GM21447 (cell line): ENCODE data around the gene ZC3H18.

Source experiments
- ATAC-seq: cut with Tn5 transposase; IDR thresholded peaks from one replicate; pipeline ENCODE4 v1.9.1; 2021; ENCODE audit not compliant: unreplicated experiment

The ZC3H18 gene

DNA sequence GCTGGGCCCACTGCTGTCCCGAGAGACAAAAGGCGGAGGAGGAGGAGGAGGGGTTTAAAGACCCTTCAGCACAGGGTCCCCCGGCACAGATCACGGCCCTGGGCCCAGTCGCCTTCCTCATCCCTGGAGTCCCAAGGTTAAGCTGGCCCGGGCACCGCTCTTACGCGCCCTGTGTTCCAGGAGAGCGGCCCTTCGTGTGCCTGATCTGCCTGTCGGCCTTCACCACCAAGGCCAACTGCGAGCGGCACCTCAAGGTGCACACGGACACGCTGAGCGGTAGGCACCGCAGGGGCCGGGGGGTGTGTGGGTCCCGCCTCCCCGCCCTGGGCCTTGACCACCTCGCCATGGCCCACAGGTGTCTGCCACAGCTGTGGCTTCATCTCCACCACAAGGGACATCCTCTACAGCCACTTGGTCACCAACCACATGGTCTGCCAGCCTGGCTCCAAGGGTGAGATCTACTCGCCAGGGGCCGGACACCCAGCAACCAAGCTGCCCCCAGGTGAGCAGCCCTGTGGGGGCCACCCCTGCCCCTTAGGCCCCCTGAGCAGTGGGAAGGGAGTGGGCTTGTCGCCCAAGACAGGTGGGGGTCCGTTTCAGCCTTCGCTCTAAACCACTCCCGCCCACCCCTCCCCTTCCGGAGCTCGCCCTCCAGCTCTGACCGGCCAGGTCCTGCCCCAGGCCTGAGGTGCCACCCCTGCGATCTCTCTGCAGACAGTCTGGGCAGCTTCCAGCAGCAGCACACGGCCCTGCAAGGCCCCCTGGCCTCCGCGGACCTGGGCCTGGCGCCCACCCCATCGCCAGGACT lies 37.6 kb upstream of the ZC3H18 start:
- no peak for ATAC-seq

DNA sequence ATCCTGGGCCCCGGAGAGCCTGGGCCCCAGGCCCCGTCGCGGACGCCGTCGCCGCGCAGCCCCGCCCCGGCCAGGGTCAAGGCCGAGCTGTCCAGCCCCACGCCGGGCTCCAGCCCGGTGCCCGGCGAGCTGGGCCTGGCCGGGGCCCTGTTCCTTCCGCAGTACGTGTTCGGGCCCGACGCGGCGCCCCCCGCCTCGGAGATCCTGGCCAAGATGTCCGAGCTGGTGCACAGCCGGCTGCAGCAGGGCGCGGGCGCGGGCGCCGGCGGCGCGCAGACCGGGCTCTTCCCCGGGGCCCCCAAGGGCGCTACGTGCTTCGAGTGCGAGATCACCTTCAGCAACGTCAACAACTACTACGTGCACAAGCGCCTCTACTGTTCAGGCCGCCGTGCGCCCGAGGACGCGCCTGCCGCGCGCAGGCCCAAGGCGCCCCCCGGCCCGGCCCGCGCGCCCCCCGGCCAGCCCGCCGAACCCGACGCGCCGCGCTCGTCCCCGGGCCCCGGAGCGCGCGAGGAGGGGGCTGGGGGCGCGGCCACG lies 36.8 kb upstream of the ZC3H18 start:
- no peak for ATAC-seq

GRCh38 chr16:88533932-88534637 lies 36.1 kb upstream of the ZC3H18 start:
- peak; percentile 47 for ATAC-seq

DNA sequence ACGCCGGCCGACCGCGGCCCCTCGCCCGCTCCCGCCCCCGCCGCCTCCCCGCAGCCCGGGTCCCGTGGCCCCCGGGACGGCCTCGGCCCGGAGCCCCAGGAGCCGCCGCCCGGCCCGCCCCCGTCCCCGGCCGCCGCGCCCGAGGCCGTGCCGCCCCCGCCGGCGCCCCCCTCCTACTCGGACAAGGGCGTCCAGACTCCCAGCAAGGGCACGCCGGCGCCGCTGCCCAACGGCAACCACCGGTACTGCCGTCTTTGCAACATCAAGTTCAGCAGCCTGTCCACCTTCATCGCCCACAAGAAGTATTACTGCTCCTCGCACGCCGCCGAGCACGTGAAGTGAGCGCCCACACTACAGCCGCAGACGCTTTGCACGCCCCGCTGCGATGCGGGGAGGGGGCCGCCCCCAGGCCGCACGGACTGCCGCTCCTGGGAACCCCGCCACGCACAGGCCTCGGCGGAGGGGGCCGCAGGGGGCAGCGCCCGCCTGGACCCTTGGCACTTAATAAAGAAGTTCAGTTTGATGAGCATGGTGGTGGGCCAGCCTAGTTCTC lies 35.5 kb upstream of the ZC3H18 start:
- peak; percentile 25 for ATAC-seq

GRCh38 chr16:88535191-88535856 lies 34.9 kb upstream of the ZC3H18 start:
- no peak for ATAC-seq

DNA sequence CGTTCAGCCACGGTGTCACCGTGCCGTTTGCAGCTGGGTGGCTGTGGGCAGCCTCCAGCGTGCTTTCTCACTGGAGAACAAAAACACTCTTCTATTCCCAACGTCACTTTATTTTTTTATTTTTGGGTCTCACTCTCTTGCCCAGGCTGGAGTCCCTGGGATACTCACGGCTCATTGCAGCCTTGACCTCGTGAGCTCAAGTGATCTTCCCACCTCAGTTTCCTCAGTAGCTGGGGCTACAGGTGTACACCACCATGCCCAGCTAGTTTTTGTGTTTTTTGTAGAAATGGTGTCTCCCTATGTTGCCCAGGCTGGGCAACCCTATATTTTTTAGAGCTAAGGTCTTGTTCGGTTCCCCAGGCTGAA lies 34.4 kb upstream of the ZC3H18 start:
- ATAC-seq = no peak

DNA sequence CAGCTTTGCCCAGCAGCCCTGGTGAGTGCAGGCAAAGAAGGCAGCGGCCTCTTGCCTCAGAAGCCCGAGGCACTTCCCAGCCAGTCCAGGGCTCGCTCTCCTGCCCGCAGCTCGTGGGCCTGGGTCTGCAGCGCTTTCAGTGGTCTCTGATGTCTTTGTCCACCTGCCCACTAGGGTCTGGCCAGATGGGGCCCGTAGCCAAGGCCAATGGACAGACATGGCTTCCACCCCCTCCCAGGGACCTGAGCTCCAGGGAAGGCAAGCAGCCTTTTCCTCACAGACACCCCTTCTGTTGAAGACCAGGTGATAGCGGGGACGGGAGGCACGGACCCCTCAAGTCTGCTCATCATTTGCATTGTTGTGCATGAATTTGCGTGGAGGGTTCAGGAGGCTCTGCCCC lies 33.7 kb upstream of the ZC3H18 start:
- no peak for ATAC-seq

- no peak for ATAC-seq
Measured at GRCh38 chr16:88536971-88537751, 33.0 kb upstream of the ZC3H18 start.

GRCh38 chr16:88537859-88538258 lies 32.3 kb upstream of the ZC3H18 start:
- no peak for ATAC-seq

- no peak for ATAC-seq
Measured at GRCh38 chr16:88538366-88539060, 31.7 kb upstream of the ZC3H18 start.

DNA sequence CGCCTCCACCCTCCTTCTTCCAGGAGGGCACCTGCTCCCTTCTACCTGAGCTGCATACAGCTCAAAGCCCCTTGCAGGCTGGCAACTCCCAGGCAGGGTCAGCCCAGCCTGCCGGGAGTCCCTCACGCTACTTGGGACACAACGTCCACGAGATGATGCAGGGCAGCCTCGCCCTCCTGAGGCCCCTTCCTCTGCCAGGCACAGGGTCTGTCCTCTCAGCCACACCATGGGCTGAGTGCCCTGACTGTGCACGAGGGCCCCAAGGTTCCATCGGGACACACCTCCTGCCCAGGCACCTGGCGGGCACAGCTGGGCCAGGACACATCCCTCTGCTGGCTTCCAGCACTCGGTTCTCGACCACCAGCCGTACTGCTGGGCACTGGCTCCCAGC lies 30.9 kb upstream of the ZC3H18 start:
- ATAC-seq = no peak

- no peak for ATAC-seq
Measured at GRCh38 chr16:88539652-88540345, 30.4 kb upstream of the ZC3H18 start.

- ATAC-seq = no peak
Measured at GRCh38 chr16:88540346-88540977, 29.7 kb upstream of the ZC3H18 start.

DNA sequence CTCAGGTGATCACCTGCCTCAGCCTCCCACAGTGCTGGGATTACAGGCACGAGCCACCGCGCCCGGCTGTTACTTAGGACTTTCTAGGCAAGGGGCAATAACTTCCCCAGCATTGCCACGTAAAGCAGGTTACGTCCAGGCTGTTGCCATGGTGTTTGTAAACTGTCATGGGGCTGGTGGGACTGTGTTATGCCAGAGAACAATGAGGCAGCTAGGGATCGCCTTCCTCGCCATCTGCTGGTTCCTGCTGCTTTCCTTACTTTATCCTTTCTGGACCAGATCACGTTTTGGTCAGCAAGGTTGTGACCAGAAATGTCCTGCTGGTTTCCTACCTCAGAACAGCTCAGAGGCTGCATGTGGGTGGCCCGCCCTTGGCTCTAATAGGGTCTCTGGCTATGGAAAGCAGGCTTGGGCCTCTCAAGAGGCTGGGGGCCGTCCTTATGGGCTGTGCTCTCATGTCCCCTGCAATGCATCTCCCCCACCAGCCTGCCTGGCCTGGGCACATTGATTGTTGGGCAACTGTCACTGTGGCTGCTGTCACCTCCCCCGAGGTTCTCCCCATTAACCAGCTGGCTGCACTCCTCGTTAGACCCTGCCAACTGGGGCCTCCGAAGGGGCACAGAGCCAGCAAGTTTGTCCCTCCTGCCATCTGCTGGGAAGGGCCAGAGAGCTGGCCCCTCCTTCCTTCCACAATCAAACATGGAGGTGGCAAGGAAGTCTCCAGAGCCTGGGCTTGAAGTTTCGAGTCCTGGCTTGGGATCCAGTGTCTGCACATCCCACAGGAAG lies 28.2 kb upstream of the ZC3H18 start:
- no peak for ATAC-seq

DNA sequence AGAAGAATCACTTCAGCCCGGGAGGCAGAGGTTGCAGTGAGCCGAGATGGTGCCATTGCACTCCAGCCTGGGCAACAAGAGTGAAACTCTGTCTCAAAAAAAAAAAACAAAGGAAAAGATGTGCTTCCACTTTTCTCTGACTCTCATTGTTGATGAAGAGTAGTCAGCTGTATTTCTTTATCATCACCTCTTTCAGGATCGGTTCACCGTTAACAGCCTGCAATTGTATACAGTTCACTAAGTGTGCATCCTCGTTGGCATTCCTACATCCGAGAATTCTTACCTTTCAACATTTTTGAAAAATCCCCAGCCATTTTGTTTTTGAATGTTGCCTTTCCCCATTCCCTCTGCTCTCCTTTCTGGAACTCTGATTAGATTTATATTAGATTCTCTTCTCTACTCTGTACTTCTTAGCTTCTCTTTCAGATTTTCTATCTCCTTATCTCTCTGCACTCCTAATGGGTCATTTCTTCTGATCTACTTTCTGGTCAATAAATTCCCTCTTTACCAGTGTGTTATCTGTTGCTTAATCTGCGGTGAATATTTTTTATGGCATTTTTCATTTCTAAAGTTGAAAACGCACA lies 26.9 kb upstream of the ZC3H18 start:
- ATAC-seq = no peak

GRCh38 chr16:88545781-88546180 lies 24.4 kb upstream of the ZC3H18 start:
- no peak for ATAC-seq

DNA sequence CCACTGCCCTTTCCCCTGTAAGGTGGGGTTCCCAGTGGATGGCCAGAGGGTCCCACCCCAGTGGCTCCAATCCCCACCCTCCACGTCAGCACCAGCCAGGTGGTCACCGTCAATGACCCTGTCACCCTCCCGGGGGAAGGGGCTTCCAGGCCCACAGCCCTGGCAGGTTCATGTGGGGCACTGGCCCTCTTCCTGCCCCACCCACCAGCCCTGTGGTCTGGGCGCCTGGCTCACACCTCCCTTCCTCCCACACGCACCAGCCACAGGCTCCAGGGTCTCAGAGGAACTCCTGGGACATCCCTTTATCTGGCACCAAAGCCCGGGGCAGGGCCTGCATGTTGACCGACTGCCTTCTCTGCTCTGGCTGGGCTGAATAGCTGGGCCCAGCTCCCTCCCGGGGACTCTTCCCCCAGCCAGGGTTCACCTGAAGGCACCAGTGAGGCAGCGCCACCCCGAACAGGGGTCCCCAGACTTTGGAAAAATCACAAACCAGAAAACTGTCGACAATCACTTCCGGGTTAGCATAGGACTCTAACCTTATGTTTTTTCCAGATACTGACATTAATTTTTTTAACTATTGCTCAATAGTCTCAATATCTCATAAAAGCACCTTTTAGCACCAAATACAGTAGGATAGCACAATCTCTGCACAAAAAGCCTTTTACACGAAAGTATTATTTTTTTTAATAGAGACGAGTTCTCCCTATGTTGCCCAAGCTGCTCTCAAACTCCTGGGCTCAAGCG lies 21.9 kb upstream of the ZC3H18 start:
- ATAC-seq = no peak
